Measurements from ENCODE around the gene USHBP1.

Gene USHBP1

GRCh38 chr19:17211547-17212446, 52.7 kb downstream of the USHBP1 start:
- no peak for DNase-seq (ENCODE audit: low read depth)

GRCh38 chr19:17210296-17210695, 54.2 kb downstream of the USHBP1 start:
- DNase-seq (ENCODE audit: low read depth): no peak

- DNase-seq (ENCODE audit: low read depth): no peak
These were observed 55.2 kb downstream of the USHBP1 start for GRCh38 chr19:17209126-17210036.

- no peak for DNase-seq (ENCODE audit: low read depth)
These were observed 57.6 kb downstream of the USHBP1 start for GRCh38 chr19:17206736-17207581.

GRCh38 chr19:17205237-17206140, 59.1 kb downstream of the USHBP1 start:
- DNase-seq (ENCODE audit: low read depth): no peak

- no peak for DNase-seq (ENCODE audit: low read depth)
These were observed 61.8 kb downstream of the USHBP1 start for GRCh38 chr19:17202713-17203112.

GRCh38 chr19:17202249-17202648, 62.3 kb downstream of the USHBP1 start:
- DNase-seq (ENCODE audit: low read depth): no peak

- no peak for DNase-seq (ENCODE audit: low read depth)
These were observed 64.0 kb downstream of the USHBP1 start for GRCh38 chr19:17200408-17201079.

Data from stimulated activated CD8-positive, alpha-beta memory T cell treated with anti-CD3 and anti-CD28 coated beads, Interleukin-15, amount 100 ng/mL, for 24 hours (primary cell).